ENCODE measurements around the gene CCDC33.

The CCDC33 gene

GRCh38 chr15:74235962-74236361 lies at the start of gene CCDC33:
CCDC33 (plus strand) TSS chr15:74236326; CDS start chr15:74236720, 394 bp downstream.
- DNase-seq = no peak

DNA sequence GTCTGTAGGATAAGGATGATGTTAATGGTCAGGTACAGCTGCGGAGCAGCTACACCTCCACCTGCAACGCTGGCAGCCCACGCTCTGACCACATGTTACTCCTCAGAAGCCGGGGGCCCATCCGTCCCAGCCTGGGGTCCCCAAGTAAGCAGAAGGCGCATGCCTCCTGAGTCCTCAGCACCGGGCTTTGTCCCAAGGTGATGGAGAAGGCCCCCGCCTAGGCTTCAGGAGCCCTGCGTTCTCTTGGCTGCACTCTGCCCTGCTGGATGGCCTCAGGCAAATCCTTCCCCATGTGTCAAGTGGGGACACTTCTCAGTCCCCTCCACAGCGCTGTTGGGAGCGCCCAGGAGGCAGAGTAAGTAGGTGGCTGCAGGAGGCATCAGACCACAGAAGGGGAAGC lies 47.9 kb upstream of the CCDC33 start:
- no peak for DNase-seq

- DNase-seq = no peak
These were observed 44.3 kb upstream of the CCDC33 start for GRCh38 chr15:74191798-74192197.

DNA sequence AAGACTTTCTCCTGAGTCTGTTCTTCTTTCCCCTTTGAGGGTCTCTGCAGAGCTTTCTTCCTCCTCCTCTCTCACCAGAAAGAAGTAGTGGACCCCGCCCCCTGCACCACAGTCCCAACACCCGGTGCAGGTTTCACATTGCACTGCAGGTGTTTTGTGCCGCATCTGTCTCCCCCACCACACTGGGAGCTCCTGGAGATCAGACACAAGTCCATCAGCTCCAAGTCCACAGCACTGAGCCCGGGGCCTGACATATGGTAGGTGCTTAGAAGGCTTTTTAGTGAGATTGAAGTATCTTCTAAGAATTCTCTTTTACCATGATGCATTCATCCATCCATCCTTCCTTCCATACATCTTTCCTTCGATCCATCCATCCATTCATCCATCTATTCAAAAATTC lies 43.4 kb upstream of the CCDC33 start:
- no peak for DNase-seq

DNA sequence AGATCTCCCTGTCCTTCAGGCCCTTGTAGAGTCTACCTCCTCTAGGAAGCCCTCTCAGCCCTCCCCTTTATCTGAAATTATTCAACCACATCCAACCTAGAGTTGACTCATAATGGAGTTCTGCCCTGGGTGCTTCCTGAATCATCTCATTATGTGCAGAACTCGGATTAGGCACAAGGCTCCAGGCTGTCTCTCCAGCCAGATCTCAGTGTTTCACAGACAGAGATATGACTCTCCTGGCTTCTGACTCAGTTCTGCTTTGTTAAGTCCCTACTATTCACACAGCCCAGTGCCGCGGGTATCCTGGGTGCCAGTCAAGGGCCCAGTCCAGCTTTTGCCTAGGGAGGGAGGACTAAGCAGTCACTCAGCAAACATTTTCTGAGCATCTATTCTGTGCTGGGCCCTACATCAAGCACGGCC lies 42.8 kb upstream of the CCDC33 start:
- DNase-seq = no peak

- DNase-seq = no peak
These were observed 42.2 kb upstream of the CCDC33 start for GRCh38 chr15:74193905-74194304.

DNA sequence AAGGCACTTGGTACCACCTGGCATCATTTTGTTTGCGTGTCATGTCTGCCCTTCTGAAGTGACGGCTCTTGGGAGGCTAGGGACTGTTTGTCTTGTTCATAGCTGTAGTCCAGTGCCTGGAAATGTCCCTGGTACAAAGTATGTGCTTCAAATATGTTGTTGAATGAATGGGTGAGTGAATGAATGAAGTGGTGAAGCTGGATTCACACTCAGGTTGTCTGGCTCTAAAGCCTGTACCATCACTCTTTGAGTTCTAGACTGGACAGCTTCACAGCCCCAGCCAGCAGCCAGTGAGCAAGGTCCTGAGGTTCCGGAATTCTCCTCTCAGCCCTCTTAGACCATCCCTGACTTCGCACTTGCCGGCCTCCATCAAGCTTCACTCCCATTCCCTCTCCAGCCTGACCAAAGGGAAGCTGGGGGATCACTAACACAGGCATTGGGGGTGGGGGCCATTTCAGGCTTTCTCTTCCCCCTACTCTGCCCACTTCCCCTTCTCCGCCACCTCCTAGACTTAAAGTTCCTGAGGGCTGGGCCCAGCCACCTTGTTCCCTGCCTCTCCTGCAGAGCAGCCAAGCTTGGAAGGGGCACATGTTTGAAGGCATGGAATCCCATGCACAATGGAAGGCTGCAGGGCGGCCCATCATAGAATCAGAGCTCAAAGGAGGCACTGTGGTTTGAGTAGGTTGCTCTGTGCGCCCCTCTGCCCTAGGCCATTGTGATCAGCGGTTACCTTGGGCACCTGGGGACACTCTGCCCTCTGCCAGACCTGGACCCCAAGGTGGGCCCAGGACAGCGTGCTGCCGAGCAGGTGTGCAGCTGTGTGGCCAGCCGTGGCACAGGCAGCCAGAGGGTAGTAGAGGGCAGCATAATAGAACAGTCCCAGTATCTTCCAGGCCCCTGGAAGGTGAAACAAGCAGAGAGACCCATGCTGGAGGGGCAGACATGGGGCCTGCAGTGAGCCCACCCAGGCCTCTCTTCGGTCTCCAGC lies 41.3 kb upstream of the CCDC33 start:
- DNase-seq = no peak

GRCh38 chr15:74196175-74196574 lies 40.0 kb upstream of the CCDC33 start:
- peak; percentile 14 for DNase-seq

- no peak for DNase-seq
These were observed 38.8 kb upstream of the CCDC33 start for GRCh38 chr15:74197176-74197965.

GRCh38 chr15:74199297-74199652 lies 36.9 kb upstream of the CCDC33 start:
- DNase-seq = no peak

GRCh38 chr15:74200412-74200815 lies 35.7 kb upstream of the CCDC33 start:
- DNase-seq = no peak

- no peak for DNase-seq
These were observed 35.2 kb upstream of the CCDC33 start for GRCh38 chr15:74200871-74201419.

- no peak for DNase-seq
These were observed 34.3 kb upstream of the CCDC33 start for GRCh38 chr15:74201710-74202420.

- DNase-seq = no peak
These were observed 33.4 kb upstream of the CCDC33 start, which contains the start of gene STRA6 for GRCh38 chr15:74202452-74203401. STRA6 (minus strand) TSS chr15:74202787; CDS start chr15:74202267, 520 bp downstream.

- no peak for DNase-seq
These were observed 32.2 kb upstream of the CCDC33 start for GRCh38 chr15:74203914-74204431.

GRCh38 chr15:74205582-74205947 lies 30.6 kb upstream of the CCDC33 start:
- no peak for DNase-seq

- DNase-seq = no peak
These were observed 29.3 kb upstream of the CCDC33 start for GRCh38 chr15:74206801-74207281.

- no peak for DNase-seq
These were observed 28.3 kb upstream of the CCDC33 start for GRCh38 chr15:74207652-74208440.

- no peak for DNase-seq
These were observed 27.6 kb upstream of the CCDC33 start for GRCh38 chr15:74208496-74208895.

GRCh38 chr15:74208901-74209559 lies 27.1 kb upstream of the CCDC33 start:
- no peak for DNase-seq

Measured in hematopoietic multipotent progenitor cell treated with erythropoietin and hydrocortisone succinate and interleukin-3 and kit ligand, for 8 days (in vitro differentiated cells).